Subcutaneous adipose tissue (tissue), 4 donors: Measurements from ENCODE around the gene WIPF1. TPM values are rescaled to one million over a fixed set of nuclear protein-coding genes. Genes with fewer than 3 reads are reported as not detected.

Source experiments
- CTCF ChIP-seq: fragments of 450-650 bp; IDR thresholded peaks from one replicate; pipeline ENCODE4 v1.5.1; 2016; ENCODE audit warnings: low read depth, mild to moderate bottlenecking, control low read depth, antibody characterized with exemption, moderate library complexity
- total RNA-seq, 4 donors: library from RNA; depleted of rRNA; stranded (reverse); fragments of >200 nt; gene quantifications; one replicate each; pipeline ENCODE4 v1.1.0, GENCODE V29; 2016

WIPF1 gene
- total RNA-seq, 4 donors from 2014 or later: 44.7 to 81.3 (median 57.2) TPM

GRCh38 chr2:174629506-174629905 lies 31.9 kb upstream of the WIPF1 start:
- TF ChIP-seq CTCF: no peak

DNA sequence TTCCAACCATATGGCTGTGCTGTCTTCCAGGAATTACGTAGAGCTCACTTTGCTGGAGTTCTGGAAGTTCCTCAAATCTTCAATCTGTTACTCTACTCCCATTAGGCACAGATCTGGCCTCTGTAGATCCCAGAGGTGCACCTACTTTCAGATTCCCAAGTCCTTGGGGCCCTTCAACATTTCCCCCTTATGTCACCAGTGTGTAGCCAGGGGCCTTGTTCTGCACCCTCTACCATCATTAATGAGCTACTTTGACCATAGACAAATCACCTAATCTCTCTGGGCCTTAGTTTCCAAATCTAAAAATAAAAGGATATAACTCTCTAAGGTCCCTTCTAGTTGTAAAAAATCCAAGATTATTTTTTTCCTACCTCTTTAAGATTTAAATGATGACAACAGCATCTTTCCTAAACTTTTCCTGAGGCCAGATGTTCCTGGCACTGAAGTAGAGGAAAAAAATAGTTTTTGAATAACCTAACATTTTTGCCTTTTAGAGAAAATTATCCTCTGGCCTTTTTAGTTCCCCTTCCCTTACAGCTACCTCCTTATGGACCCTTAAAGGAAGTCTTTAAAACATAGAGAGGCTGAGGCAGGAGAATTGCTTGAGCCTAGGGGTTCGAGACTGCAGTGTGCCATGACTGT lies 31.0 kb upstream of the WIPF1 start:
- no peak for TF ChIP-seq CTCF

DNA sequence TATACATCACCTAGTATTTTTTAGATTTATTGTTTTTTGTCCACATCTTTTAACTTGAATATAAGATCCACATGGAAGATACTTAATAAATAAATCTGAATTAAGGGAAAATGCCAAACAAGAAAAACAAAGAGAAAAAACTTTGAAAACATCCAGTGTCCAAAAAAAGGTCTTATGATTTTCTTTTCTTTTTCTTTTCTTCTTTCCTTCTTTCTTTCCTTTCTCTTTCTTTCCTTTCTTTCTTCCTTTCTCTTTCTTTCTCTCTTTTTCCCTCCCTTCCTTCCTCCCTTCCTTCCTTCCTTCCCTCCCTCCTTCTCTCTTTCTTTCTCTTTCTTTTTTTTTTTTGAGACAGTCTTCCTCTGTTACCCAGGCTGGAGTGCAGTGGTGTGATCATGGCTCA lies 29.6 kb upstream of the WIPF1 start:
- TF ChIP-seq CTCF: no peak

DNA sequence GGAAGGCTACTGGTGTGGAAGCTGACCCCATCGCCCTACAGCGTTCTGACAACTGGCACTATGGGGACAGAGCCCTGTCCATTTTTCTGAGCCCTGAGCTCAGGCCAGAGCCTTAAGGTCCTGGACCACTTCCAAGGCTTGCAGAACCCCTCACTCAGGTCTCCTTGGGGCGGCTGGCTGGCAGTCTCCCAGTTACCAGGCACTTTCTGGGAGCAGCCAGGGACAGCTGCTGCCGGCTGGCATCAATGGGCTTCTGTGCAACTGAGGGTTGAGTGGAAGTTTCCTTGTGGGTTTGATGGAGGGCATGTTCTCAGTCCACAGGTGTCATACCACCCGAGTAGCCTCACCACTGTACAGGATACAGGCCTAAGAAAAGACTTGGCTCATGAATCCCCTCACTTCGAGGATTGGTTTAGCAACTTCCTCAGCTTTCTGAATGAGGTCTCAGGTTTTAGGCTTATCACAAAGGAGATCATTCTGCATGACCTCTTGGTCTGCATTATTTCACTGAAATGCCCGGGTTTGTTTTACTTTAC lies 27.4 kb upstream of the WIPF1 start:
- no peak for TF ChIP-seq CTCF

DNA sequence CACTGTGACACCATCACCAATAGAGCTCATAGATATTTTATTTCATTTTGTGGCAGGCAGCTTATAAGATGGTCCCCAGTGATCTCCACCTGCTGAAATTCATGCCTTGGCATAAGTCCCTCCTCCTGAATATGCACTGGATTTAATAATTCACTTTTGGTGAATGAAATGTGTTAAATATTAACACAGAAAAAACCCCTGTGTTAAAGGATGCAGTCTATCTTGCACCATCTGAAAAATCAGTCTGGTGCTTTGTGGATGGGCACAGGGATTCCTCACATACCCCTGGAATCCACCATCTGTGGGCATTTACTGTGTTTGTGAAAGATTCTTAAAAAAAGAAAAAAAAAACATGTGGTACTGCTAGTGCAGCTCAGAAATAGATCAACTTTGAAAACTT lies 26.1 kb upstream of the WIPF1 start:
- no peak for TF ChIP-seq CTCF

- TF ChIP-seq CTCF: no peak
Measured at GRCh38 chr2:174623106-174623637, 25.6 kb upstream of the WIPF1 start.

DNA sequence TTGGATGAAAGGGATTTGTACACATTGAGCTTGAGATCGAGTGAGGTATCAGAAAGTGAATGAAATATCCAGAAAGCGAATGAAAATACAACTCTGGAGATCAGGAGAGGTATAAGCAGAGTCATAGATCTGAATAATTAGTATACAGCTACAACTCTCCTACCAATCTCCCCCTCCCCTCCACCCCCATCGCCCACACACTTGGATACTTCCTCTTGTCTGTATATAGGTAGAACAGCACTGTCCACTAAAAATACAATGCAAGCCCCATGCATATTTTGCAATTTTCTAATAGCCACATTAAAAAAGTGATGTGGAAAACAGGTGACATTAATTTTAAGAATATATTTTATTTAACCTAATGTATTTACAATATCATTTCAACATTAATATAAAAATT lies 23.7 kb upstream of the WIPF1 start:
- no peak for TF ChIP-seq CTCF
